ENCODE data around the gene CREB3L1.

DNA sequence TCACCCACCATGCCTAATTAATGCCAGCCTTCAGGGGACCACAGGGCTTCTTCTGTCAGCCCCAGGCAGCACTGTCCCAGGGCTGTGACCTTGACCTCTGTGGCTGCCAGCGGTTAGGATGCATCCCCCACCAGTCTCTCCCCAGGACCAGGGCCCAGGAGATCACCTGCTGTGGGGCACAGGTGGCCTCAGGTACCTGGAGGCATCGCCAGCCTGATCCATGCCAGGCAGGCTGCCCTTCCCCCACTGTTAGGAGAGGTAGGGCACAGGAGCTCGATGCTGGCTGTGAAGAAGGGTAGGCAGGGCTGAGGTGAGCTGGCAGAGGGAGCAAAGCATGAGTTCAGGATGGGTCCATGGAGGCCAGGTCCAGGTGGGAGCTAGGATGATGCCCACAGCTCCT is 87.3 kb downstream of the CREB3L1 start:
- TF ChIP-seq, protein P1, sequence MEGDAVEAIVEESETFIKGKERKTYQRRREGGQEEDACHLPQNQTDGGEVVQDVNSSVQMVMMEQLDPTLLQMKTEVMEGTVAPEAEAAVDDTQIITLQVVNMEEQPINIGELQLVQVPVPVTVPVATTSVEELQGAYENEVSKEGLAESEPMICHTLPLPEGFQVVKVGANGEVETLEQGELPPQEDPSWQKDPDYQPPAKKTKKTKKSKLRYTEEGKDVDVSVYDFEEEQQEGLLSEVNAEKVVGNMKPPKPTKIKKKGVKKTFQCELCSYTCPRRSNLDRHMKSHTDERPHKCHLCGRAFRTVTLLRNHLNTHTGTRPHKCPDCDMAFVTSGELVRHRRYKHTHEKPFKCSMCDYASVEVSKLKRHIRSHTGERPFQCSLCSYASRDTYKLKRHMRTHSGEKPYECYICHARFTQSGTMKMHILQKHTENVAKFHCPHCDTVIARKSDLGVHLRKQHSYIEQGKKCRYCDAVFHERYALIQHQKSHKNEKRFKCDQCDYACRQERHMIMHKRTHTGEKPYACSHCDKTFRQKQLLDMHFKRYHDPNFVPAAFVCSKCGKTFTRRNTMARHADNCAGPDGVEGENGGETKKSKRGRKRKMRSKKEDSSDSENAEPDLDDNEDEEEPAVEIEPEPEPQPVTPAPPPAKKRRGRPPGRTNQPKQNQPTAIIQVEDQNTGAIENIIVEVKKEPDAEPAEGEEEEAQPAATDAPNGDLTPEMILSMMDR (IDR thresholded peaks at IDR 0.05): no peak
- TF ChIP-seq EP300 (IDR thresholded peaks at IDR 0.05) (no peak), POLR2A (IDR thresholded peaks at IDR 0.05; ENCODE audit: low read depth) (no peak), POLR2AphosphoS5 (IDR thresholded peaks at IDR 0.05) (no peak)

Data from esophagus muscularis mucosa (tissue), 4 donors.